NCI-H1105 (cell line): ENCODE results near the gene LYPD6B.

ENCODE experiments used
- DNase-seq: peaks from one replicate; lab custom pipeline; 2025; lab: John Stamatoyannopoulos, UW

The LYPD6B gene

DNA sequence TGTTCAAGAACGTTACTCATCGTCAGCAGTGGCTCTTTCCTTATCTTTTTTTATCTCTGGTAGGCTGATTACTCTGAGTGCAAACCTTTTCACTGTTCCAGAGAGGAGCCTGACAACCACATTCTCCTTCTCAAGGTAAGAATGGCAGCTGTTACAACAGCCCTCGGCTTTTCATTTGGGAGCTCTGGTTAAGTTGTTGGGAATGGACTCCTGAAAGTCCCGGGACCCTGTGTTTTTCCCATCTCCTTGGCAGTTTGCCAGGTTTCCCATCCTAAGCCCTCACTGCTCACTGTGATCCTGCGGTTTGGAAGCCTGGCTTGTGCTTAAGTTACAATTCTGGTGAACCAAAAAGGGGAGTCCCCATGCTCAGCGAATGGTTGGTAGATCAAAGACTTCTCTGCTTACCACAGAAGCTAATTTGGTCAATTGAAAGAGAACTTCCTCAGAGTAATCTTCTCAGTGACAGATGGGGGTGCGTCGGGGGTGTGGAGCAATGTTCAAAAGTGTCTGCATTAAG is 122.3 kb downstream of the LYPD6B start:
- no peak for DNase-seq

DNA sequence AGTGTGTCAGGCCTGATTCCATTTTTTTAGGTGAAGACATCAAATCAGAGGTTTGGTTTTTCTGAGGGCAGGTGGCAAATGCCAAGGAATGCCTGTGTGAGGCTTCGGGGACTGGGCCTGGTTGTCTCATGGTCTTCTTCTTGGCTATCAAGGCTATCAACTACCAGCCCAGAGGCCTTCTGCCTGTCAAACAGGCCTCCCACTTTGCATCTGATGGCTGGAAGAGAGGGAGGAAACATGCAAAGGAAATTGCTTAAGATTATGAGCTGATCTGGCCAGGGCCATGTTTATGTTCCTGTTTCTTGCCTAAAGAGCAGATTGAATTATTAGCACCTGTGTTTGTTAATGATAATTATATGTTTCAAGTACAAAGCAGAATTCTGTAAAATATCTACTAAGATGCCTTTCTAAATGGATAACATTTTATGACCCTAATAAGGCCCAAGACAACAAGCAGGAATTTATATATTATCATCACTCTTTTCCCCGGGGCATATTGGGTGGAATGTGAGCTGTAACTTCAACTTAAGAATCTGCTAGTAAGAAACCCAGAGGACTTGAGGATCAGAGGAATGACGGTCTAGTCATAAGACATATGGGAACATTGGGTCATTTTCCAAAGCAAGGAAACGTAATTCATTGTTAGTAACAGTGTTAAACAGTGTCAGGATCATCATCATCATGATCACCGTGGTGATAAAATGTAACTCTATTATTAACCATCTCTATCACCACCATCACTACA is 123.2 kb downstream of the LYPD6B start:
- DNase-seq, result no peak

DNA sequence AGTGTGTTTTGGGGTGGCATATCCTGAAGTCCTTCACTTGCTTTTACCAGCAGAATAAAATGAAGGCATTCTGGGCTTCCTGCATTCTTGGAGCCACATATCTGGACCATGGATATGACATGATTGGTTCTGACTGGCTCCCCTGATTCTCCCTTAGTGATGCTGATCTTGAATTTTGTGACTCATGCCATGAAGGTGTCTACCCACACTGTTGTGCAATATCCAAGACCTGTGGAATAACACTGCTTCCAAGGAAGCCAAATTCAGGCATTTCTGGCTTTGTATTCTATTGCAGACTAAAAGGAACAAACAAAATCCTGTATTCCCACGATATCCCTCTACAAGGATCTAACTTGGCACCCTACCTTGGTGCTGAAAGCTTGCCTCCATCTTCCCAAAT is 125.8 kb downstream of the LYPD6B start:
- no peak for DNase-seq

DNA sequence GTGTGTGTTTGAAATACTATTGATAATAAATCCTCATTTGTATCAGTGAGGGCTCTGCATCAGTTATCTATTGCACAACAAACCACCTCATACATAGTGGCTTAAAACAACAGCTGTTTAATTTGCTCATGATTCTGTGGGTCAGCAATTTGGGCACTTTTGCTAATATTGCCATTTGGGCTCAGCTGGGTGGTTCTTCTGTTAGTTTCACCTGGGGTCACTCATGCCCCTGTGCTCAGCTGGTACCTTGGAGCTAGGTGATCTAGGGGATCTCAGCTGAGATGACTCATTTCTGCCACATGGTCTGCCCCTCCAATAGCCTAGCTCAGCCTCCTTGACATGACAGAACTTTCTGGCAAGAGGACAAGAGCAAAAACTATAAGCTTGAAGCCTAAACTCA is 126.3 kb downstream of the LYPD6B start:
- DNase-seq, result no peak

DNA sequence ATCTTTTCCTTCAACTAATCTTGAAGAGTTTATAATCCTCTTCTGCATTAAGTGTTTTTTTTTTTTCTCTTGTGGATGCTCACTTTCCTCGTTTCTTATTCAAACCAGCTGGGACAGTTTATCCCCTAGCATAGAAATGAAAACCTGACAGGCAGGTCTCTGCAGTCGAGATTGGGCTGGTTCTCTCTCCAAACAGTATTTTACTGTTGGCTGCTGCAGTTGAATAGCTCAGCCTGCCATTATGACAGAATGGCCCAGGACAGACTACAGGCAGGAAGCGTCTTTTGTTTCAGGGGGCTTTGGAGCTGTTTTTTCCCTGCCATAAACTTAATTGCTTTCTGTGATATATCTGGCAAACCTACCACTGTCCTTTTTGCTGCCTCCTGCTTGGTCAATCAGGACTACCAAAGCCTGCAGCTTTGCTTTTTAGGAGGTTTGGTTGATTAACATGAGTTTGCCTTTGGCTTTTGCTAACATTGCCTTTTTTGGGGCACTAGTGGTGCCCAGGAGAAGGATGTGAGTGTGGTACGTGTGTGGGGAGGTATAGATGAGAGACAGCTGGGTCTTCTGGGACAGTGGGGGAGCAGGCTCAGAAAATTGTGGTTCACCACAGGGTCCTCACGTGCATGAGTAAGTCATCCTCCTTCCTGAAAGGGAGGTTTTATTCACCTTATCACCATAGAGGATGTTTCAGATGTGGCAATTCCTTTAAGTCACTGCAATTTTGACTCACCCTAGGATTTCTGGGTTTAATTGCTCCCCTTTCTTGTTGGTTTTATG is 128.7 kb downstream of the LYPD6B start:
- DNase-seq, result no peak

DNA sequence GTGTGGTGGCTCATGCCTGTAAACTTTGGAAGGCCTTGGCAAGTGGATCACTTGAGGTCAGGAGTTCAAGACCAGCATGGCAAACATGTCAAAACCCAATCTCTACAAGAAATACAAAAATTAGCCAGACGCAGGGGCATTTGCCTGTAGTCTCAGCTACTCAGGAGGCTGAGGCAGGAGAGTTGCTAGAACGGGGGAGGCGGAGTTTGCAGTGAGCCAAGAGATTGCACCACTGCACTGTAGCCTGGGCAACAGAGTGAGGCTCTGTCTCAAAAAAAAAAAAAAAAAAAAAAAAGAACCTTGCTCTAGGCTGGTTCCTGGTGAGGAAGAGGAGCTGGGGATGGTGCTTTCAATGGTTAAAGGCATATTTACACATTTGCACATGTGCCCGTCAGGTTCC is 129.4 kb downstream of the LYPD6B start:
- DNase-seq, result no peak

DNA sequence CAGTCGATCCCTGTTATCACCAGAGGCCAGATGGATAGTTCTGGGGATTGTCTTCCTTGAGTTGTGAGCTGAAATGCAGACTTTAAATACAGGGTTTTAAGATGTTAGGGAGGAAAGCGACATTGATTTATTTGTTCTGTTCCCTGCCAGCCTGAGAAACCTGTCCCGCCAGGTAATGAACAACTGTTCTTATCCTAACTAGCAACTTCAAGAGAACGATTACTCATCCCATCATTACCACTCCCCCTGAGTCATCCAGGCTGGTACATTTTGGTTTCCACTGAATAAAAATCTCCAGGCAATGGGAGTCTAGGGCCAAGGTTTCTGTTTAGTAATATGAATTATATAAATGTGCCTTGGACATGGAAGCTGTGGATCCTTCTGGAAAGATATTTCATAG is 131.2 kb downstream of the LYPD6B start:
- DNase-seq, result no peak

DNA sequence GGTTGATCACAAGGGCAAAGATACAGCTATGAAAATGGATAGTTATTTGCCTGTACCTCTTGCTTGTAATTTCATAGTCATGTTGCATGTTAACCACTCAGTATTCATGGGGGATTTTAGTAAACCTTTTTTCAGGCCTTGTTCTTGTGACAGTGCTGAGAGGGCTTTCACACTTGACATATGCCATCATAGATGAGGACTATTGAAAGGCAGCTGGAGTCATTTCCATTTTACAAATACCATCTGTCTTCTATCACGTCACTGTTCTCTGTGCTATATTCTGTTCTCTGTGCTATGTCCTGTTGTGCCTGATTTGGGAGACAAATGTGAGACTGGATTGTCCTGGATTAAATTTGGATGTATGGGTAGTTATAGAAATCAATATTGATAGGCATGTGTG is 131.7 kb downstream of the LYPD6B start:
- DNase-seq, result no peak

DNA sequence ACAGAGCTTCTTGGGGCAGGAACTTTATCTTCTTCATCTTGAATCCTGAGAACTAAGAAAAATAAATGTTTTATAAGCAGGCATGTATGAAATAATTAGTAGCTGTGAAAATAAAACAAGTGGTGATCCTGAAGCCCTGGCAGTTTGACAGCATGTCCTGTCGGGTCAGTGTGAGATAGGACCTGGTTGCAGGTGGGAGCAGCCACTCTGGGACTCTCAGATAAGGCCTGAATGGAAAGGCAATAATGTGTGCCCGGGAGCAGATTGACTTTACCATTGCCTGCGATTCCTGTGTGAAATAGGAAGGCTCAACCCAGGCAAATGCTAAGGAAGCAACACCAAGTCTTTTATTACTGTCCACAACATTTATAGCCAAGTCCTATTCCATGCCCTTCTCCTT is 132.4 kb downstream of the LYPD6B start:
- no peak for DNase-seq

DNA sequence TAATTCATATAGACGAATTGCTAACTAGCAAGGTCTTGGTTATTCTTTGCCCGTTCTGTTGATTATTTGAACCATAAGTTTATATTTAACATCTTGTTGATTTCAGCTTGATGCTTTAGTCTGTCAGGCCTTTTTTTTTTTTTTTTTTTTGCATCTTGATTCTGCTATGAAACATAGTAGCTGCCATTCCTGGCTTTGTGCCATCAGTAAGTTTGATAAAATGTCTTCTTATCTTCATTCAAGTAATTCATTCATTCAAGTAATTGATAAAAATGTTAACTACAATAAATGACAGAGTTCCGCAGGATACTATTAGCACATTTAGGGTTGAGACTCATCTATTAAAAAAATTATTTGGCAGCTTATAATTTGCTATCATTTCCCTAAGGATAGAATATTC is 134.7 kb downstream of the LYPD6B start:
- DNase-seq, result no peak

DNA sequence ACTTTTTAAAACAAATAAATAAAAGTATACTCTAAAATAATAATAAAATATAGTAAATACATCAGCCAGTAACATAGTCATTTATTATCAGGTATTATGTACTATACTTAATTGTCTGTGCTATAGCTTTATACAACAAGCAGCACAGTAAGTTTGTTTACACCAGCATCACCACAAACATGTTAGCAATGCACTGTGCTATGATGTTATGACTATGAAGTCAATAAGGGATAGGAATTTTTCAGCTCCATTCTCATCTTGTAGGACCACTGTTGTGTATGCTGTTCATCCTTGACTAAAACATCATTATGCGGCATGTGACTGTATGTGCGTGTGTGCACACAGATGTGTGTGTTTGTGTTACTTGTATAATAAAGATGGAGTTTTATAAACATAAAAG is 137.5 kb downstream of the LYPD6B start:
- no peak for DNase-seq

DNA sequence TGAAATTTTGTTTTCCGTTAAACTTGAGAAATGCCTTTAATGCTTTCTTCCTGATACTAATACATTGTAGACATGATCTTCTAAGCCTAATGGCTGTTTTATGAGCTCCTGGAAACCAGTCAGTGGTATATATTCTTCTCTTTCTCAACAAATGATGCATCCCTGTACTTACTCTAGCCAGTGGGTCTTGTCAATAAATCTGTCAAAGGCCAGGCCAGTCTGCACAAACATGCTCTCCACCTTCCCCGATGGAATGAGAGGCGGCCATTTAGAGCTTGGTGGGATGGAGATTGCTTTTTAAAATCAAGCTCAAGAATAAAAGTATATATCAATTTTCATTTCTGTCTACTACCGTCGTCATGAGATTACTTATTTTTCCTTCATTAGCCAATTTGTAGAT is 140.1 kb downstream of the LYPD6B start:
- DNase-seq, result no peak

DNA sequence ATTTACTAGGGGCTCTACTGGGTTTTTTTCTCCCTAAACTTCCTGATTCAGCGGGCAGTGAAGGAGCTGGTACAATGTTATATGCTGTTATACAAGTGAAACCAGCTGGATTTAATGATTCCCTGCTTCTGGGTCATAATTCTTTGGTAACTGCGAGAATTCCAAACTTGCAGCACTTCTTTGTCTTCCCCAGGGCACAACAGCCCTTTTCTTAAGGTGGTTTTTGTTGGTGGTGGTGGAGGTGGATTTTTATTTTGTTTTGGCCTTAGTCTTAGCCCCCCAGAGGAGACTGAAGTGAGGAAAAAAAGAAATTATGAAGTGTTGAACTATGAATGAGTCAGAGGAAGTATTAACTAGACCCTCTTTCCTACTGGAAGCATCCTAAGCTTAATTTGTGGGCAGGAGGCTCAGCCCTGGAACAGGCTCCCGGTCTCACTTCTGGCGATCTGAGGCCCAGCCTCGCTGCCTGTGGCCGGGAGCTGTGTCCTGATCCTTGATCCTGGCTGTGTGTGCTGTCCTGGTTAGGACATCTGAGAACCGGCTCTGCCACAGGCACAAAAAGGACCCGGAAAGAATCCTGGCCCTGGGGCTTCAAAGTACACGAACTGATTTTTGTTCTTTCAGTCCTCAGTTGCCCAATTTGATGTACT is 141.9 kb downstream of the LYPD6B start:
- DNase-seq, result no peak

DNA sequence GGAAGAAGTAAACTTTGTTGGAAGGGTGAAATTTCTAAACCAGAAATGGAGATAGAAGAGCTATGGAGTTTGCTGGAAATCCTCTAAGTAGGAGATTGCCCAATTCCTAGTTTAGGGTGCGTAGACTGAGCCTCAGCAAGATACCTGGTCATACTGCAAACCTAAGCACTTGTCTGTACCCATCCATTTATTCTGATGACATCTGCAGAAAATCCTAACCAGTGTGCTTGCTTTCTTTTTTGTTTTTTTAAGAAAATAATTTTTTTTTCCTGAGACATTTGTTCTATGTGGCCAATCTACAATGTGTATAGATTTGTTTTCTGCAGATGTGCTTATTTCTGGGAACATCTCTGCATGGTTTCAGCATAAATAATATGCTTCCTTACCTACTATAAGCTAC is 144.7 kb downstream of the LYPD6B start:
- DNase-seq, result no peak

DNA sequence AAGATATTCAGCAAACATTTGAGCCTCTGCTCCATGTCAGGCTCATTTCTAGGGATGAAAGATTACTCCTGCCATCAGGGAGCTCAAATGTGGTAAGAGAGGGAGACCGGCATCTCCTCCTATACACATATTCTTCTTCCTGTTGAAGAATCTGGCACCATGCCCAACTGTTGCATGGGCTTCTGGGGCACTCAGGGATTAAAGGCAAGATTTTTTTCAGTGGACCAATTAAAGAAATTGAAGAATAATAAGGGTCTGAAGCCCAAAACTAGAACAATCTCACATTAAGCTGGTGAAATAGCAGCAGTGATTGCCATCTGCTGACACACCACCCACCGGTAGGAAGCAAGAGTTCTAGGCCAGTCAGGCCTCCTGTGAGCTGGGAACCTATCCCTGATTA is 146.5 kb downstream of the LYPD6B start:
- no peak for DNase-seq

DNA sequence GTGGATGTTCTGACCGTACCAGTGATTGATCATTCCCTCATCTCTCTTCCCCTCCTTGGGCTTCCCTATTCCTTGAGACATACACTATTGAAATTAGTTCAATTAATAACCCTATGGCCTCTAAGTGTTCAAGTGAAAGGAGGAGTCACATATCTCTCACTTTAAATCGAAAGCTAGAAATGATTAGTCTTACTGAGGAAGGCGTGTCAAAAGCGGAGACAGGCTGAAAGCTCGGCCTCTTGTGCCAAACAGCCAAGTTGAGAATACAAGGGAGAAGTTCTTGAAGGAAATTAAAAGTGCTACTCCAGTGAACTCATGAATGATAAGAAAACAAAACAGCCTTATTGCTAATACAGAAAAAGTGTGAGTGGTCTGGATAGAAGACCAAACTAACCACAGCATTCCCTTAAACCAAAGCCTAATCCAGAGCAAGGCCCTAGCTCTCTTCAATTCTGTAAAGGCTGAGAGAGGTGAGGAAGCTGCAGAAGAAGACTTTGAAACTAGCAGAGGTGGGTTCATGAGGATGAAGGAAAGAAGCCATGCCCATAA is 147.5 kb downstream of the LYPD6B start:
- no peak for DNase-seq

DNA sequence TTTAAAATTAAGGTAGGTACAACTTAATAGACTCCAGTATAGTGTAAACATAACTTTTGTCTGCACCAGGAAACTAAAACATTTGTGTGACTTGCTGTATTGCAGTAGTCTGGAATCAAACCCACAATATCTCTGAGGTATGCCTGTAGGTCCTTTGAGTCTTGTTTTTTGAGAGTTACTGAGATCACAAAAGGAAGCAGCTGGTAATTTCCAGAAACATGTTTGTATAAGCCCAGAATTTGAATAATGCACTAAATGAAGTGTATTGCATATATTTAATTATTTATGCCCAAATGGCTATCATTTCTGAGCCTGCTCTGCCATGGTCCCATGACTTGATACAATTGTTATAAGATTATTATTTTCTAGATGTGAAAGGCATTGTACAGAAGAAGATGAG is 148.6 kb downstream of the LYPD6B start:
- no peak for DNase-seq

DNA sequence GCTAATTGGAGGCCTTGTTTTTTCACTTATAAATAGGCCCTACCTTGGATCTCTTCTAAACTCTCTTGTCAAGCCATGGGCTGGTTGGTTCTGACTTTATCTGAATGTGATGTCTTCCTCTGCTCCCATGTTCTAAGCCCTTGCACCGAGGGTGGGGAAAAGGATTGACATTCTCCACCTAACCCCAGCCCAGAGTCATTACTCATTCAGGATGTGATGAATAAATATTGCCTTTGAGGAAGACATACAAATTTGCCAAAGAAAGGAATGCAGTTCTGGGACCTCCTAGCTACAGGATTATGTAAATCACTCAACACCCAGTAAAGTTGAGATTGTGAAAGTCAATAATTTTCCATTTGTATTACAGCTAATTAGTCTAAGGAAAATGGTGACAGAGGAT is 149.8 kb downstream of the LYPD6B start:
- DNase-seq, result no peak

DNA sequence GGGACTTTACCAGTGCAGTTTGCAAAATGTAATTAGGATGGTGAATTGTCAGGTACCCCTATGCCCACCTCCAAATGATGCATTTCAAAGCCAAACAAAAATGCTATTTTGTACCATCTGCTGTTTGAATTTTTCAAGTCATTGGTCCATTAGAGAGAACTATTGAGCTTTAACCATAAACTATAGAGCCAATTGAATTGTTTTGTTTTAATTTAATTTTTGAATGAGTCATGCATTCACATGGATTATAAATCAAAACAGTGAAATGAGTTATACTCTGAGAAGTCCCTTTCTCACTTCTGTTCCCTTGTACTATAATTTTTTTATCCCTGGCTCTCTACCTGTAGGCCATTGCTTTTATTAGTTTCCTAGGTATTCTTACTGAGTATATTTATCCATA is 151.3 kb downstream of the LYPD6B start:
- no peak for DNase-seq

DNA sequence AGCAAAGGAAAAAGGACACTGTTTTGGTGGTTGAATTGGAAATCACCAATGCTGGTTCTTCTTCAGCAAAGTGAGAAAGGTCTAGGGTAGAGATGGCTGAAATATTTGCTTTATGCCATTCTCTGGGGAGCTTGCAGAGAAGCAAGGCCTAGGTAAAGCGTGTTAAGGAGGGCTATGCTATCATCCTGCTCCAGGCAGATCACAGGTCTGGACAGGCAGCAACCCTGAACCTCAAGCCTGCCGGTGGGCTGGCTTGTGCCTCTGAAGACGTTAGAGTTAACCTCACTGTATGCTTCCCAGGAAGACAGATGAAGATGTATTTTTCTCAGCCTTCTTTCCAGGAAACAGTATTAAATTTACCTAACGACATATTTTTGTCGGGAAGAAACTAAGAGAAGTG is 153.4 kb downstream of the LYPD6B start:
- no peak for DNase-seq

DNA sequence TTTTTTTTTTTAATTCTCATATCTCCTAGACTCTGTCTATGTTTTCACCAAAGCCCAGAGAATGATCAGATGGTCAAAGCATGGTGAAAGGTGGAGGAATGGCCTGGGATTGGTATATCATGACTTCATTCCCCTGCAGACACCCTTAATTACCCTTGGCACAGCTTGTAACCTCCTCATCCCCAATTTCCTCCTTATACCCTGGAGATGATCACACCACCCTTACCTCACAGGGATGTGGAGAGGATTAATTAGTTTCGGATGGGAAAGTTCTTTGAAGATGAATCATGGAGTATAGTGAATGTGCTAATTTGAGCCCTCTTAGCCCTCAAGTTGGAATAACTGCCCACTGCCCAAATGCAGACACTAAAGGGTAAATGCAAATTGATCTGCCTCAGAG is 153.9 kb downstream of the LYPD6B start:
- no peak for DNase-seq

DNA sequence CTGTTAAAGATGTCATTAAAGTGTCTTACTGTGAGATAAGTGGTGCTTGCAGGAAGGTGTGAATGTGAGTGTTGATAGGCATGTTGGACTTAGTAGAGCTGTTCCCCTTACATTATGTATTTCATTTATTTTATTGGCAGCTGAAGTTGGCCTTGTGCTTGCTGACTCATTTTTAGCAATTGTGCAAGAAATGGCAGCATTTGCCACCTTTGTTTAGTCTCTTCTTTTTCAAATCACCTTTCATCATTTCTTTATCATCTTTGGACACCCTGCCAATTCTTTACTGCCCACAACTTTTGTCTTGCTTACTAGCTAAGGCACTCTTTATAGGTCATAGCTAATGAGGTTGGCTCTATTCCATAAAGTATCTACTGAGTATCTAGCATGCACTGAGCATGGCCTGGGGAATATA is 161.6 kb downstream of the LYPD6B start:
- no peak for DNase-seq

DNA sequence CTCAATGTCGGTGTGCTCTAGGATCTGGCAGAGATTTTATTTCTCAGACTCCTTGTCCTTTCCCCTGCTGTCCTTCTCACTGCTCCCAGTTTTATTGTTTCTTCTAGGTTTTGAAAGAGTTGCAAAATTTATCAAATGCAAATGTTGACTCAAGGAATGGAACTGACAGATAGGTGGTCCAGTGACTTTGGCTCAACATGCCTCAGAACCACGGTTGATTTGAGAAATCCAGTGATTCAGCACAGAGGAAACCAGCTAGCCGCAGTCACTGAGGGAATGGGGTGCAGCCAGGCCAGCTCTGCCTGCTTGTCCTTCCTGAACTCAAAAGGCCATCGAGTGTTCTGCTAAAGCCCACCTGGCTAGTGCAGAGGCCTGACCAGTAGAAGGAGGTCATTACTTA is 166.2 kb downstream of the LYPD6B start:
- DNase-seq, result no peak
